ENCODE results near the gene C1orf232. TPM values are rescaled to one million over a fixed set of nuclear protein-coding genes. Genes with fewer than 3 reads are reported as not detected.

The C1orf232 gene
- total RNA-seq, 1 donor from 2014 or later, result not detected

- Mint-ChIP-seq H3K27ac (ENCODE audit: unreplicated experiment) (no peak overlapping the region), H3K9me3 (ENCODE audit: low read depth) (peaks cover 9% of the 10 kb centered on the region), H3K27me3 (ENCODE audit: low read depth) (no peaks in the 10 kb centered on the region), H3K36me3 (ENCODE audit: low read depth) (no peaks in the 10 kb centered on the region), H3K4me1 (ENCODE audit: low read depth) (no peaks in the 10 kb centered on the region), H3K4me3 (ENCODE audit: unreplicated experiment) (no peak overlapping the region)
- no peak for TF ChIP-seq CTCF (IDR thresholded peaks at IDR 0.05)
- no peak for DNase-seq (ENCODE audit: low spot score)
Observed at GRCh38 chr1:26132834-26133167, 36.0 kb downstream of the C1orf232 start.

GRCh38 chr1:26132128-26132833, 36.5 kb downstream of the C1orf232 start:
- DNase-seq (ENCODE audit: low spot score), result no peak
- Mint-ChIP-seq H3K27me3 (ENCODE audit: low read depth) (peaks cover 2% of the 10 kb centered on the region), H3K4me1 (ENCODE audit: low read depth) (no peaks in the 10 kb centered on the region), H3K9me3 (ENCODE audit: low read depth) (peaks cover 9% of the 10 kb centered on the region), H3K4me3 (ENCODE audit: unreplicated experiment) (no peak overlapping the region), H3K27ac (ENCODE audit: unreplicated experiment) (no peak overlapping the region), H3K36me3 (ENCODE audit: low read depth) (no peaks in the 10 kb centered on the region)
- no peak for TF ChIP-seq CTCF (IDR thresholded peaks at IDR 0.05)

- no peak for DNase-seq (ENCODE audit: low spot score)
- no peaks in the 10 kb centered on the region for H3K4me1 Mint-ChIP-seq (ENCODE audit: low read depth)
- peaks cover 2% of the 10 kb centered on the region for H3K27me3 Mint-ChIP-seq (ENCODE audit: low read depth)
- H3K36me3 Mint-ChIP-seq (ENCODE audit: low read depth), result no peaks in the 10 kb centered on the region
- peaks cover 9% of the 10 kb centered on the region for H3K9me3 Mint-ChIP-seq (ENCODE audit: low read depth)
- H3K27ac Mint-ChIP-seq (ENCODE audit: unreplicated experiment), result no peak overlapping the region
- no peak for TF ChIP-seq CTCF (IDR thresholded peaks at IDR 0.05)
- H3K4me3 Mint-ChIP-seq (ENCODE audit: unreplicated experiment), result no peak overlapping the region
Observed at GRCh38 chr1:26130695-26131094, 38.1 kb downstream of the C1orf232 start.

- Mint-ChIP-seq H3K27ac (ENCODE audit: unreplicated experiment) (no peak overlapping the region), H3K9me3 (ENCODE audit: low read depth) (peaks cover 3% of the 10 kb centered on the region), H3K36me3 (ENCODE audit: low read depth) (no peaks in the 10 kb centered on the region), H3K4me1 (ENCODE audit: low read depth) (no peaks in the 10 kb centered on the region), H3K27me3 (ENCODE audit: low read depth) (peaks cover 2% of the 10 kb centered on the region), H3K4me3 (ENCODE audit: unreplicated experiment) (no peak overlapping the region)
- DNase-seq (ENCODE audit: low spot score), result no peak
- no peak for TF ChIP-seq CTCF (IDR thresholded peaks at IDR 0.05)
Observed at GRCh38 chr1:26129778-26130177, 39.0 kb downstream of the C1orf232 start.

GRCh38 chr1:26127235-26128163, 41.3 kb downstream of the C1orf232 start:
- H3K36me3 Mint-ChIP-seq (ENCODE audit: low read depth), result peaks cover 3% of the 10 kb centered on the region
- TF ChIP-seq CTCF (IDR thresholded peaks at IDR 0.05), result no peak
- H3K4me3 Mint-ChIP-seq (ENCODE audit: unreplicated experiment), result no peak overlapping the region
- DNase-seq (ENCODE audit: low spot score), result no peak
- H3K9me3 Mint-ChIP-seq (ENCODE audit: low read depth), result no peaks in the 10 kb centered on the region
- no peak overlapping the region for H3K27ac Mint-ChIP-seq (ENCODE audit: unreplicated experiment)
- peaks cover 4% of the 10 kb centered on the region for H3K4me1 Mint-ChIP-seq (ENCODE audit: low read depth)
- peaks cover 2% of the 10 kb centered on the region for H3K27me3 Mint-ChIP-seq (ENCODE audit: low read depth)

All from chondrocyte (in vitro differentiated cells).